Natural killer cell treated with Interleukin-12 subunit alpha and Interleukin-12 subunit beta and Interleukin-15 and Interleukin-18, amount 100 ng/mL, for 72 hours (primary cell): ENCODE data around the gene KCNJ9. TPM values are rescaled to one million over a fixed set of nuclear protein-coding genes. Genes with fewer than 3 reads are reported as not detected.
A peak's percentile ranks its signal among the peaks of the same experiment; 100 is the strongest.
"Not testable (repeated sequence)": the region's sequence is repeated elsewhere in the genome, so short reads cannot be mapped to it uniquely, and the experiment has no call there.

Experiments used
- ATAC-seq, 2 donors: fragments of 150-1000 bp; cut with Tn5 transposase in 1 of 2; sonication (Bioruptor Pico), chemical (Tn5 transposase) in 1 of 2; 2 replicates each; pipeline ENCODE4 v1.10.0; 2021
- DNase-seq: peaks from one replicate; pipeline ENCODE4 v3.0.0; 2022; ENCODE audit warnings: low spot score
- H3K27ac Mint-ChIP-seq, 2 donors: 1 replicate in 1 of 2; 2 replicates in 1 of 2; pipeline ENCODE4 v1.8.0; 2022; ENCODE audit warnings: mixed read lengths in 2 of 2, mild to moderate bottlenecking in 1 of 2, moderate library complexity in 1 of 2
- H3K27me3 Mint-ChIP-seq, 2 donors: 1 replicate in 1 of 2; 2 replicates in 1 of 2; pipeline ENCODE4 v1.8.0; 2022; ENCODE audit warnings: mixed read lengths in 2 of 2
- H3K36me3 Mint-ChIP-seq: one replicate; pipeline ENCODE4 v1.8.0; 2022; ENCODE audit warnings: mixed read lengths
- H3K4me1 Mint-ChIP-seq, 2 donors: 1 replicate in 1 of 2; 2 replicates in 1 of 2; pipeline ENCODE4 v1.8.0; 2022; ENCODE audit warnings: low read depth in 2 of 2, mixed read lengths in 2 of 2, mild to moderate bottlenecking in 1 of 2
- H3K4me3 Mint-ChIP-seq: one replicate; pipeline ENCODE4 v1.8.0; 2022; ENCODE audit warnings: mixed read lengths
- H3K9me3 Mint-ChIP-seq: 2 replicates; pipeline ENCODE4 v1.8.0; 2022; ENCODE audit warnings: mixed read lengths
- total RNA-seq, 2 donors: library from RNA; stranded (reverse); gene quantifications; one replicate each; pipeline ENCODE4 v1.2.3, GENCODE V29; 2022

KCNJ9 gene
- total RNA-seq, 2 donors from 2014 or later = not detected

- Mint-ChIP-seq H3K27ac (no peak overlapping the region), H3K4me3 (no peak overlapping the region), H3K4me1 (no peaks in the 10 kb centered on the region), H3K27me3 (peaks cover 4 to 28% of the 10 kb centered on the region in 2 donors), H3K9me3 (no peaks in the 10 kb centered on the region), H3K36me3 (no peaks in the 10 kb centered on the region)
- DNase-seq (no peak), ATAC-seq (no peak)
Measured at GRCh38 chr1:160109686-160110085, 28.3 kb downstream of the KCNJ9 start.

DNA sequence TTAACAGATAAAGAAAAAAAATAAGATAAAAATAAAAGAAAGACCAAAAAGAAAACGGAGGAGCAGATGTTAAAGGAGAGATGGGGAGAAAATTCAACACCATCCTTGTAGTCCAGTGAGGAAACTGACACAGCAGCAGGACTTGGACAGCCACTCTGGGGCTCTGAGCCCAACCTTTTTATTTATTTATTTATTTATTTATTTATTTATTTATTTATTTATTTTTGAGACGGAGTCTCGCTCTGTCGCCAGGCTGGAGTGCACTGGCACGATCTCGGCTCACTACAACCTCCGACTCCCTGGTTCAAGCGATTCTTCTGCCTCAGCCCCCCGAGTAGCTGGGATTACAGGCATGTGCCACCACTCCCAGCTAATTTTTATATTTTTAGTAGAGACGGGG, 30.1 kb downstream of the KCNJ9 start:
- not testable (repeated sequence) for H3K4me3 Mint-ChIP-seq, H3K27ac Mint-ChIP-seq, H3K4me1 Mint-ChIP-seq, ATAC-seq, H3K36me3 Mint-ChIP-seq, H3K9me3 Mint-ChIP-seq, DNase-seq
- H3K27me3 Mint-ChIP-seq = peaks cover 4 to 30% of the 10 kb centered on the region in 2 donors

GRCh38 chr1:160112357-160112756, 31.0 kb downstream of the KCNJ9 start:
- Mint-ChIP-seq H3K4me1 (no peaks in the 10 kb centered on the region), H3K4me3 (no peak overlapping the region), H3K9me3 (no peaks in the 10 kb centered on the region), H3K27me3 (peaks cover 8 to 21% of the 10 kb centered on the region in 2 donors), H3K36me3 (no peaks in the 10 kb centered on the region), H3K27ac (no peak overlapping the region)
- peak in 1 of 2 donors; percentile 8 for ATAC-seq
- DNase-seq = no peak

GRCh38 chr1:160113407-160113806, 32.1 kb downstream of the KCNJ9 start:
- Mint-ChIP-seq H3K36me3 (no peaks in the 10 kb centered on the region), H3K27ac (no peak overlapping the region), H3K9me3 (no peaks in the 10 kb centered on the region), H3K4me3 (no peak overlapping the region), H3K4me1 (no peaks in the 10 kb centered on the region), H3K27me3 (peaks cover 12 to 23% of the 10 kb centered on the region in 2 donors)
- no peak for DNase-seq
- ATAC-seq = no peak

GRCh38 chr1:160114085-160114484, 32.7 kb downstream of the KCNJ9 start:
- DNase-seq (no peak), ATAC-seq (no peak)
- Mint-ChIP-seq H3K36me3 (no peaks in the 10 kb centered on the region), H3K27ac (no peak overlapping the region), H3K4me1 (no peaks in the 10 kb centered on the region), H3K4me3 (no peak overlapping the region), H3K27me3 (peaks cover 13 to 25% of the 10 kb centered on the region in 2 donors), H3K9me3 (no peaks in the 10 kb centered on the region)

DNA sequence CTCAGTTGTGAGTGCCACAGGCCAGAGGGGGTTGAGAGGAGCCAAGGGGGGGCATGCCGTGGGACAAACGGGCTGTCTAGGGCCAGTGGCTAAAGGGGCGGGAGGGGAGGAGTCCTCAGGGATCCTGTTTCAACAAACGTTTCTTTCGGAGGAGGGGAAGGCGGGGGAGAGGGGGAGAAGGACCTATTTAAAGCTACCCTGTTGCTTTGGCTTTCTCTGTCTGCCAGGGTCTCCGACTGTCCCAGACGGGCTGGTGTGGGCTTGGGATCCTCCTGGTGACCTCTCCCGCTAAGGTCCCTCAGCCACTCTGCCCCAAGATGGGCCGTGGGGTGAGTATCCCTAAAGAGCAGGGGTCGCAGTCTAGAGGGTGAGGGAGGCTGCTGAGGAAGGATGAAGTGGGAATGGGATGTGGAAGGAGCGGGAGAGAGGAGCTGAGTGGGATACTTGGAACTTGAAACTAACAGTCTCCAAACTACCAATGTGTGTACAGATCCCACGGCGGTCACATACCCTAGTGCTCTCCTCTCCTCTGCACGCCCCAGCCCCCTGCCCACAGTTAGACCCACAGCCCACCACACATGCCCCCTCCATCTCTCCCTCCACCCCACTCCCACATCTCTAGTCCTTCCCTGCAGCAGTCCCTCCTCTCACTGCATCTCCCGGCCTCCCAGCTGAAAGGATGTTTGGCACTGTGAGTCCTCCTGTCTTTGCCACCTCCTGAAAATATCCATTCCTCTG, 34.4 kb downstream of the KCNJ9 start, which contains the start of gene ATP1A2:
ATP1A2 (plus strand) TSS at position 215 of the 738 bp plus-strand sequence; CDS start at position 318, 103 bp downstream.
- no peak for DNase-seq
- peaks cover 11 to 25% of the 10 kb centered on the region in 2 donors for H3K27me3 Mint-ChIP-seq
- H3K27ac Mint-ChIP-seq = no peak within 1 kb of the TSS
- no peaks in the 10 kb centered on the region for H3K4me1 Mint-ChIP-seq
- no peaks in the 10 kb centered on the region for H3K36me3 Mint-ChIP-seq
- no peaks in the 10 kb centered on the region for H3K9me3 Mint-ChIP-seq
- no peak within 1 kb of the TSS for H3K4me3 Mint-ChIP-seq
- no peak for ATAC-seq

DNA sequence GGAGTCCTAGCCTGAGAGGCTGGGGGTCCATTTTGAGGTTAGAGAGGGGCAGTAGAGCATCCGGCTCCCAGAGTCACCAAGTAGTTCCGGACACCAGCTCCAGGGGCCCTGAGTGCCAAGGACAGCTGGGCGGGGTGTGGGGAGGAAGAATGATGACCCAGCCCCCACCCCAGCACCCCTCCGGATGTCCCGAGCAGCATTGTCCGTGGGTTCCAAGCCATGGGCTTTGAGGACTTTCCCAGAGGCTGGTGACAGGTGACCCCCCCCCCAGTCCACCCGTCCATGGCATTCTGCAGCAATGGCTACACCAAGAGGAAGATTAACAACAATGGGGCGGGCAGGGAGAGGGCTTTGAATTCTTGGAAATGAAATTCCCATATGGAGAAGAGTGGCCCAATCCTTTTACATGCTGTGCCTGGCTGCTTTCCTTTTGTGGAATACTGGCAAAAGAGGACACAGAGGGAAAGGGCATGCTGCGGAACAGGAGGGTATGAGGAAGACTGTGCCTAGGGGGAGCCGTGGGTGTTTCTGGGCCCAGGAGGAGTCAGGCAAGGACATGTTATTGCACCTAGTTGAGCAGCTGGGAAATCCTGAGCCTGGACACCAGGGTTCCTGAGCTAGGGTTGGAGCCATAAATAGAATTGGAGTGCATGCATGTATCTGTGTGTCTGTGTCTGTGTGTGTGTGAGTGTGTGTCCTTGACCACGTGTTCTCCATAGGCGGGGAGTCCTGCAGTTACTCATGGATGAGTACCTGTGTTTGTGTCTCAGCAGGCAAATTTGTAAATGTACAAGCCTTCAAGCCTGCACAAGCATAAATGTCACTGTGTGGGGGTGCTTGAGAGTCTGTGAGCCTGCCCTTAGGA, 35.2 kb downstream of the KCNJ9 start:
- DNase-seq = no peak
- ATAC-seq = no peak
- no peaks in the 10 kb centered on the region for H3K9me3 Mint-ChIP-seq
- no peak overlapping the region for H3K4me3 Mint-ChIP-seq
- H3K4me1 Mint-ChIP-seq = no peaks in the 10 kb centered on the region
- H3K36me3 Mint-ChIP-seq = no peaks in the 10 kb centered on the region
- H3K27me3 Mint-ChIP-seq = peaks cover 11 to 25% of the 10 kb centered on the region in 2 donors
- H3K27ac Mint-ChIP-seq = no peak overlapping the region

- Mint-ChIP-seq H3K27me3 (peaks cover 11 to 24% of the 10 kb centered on the region in 2 donors), H3K4me1 (no peaks in the 10 kb centered on the region), H3K27ac (no peak overlapping the region), H3K4me3 (no peak overlapping the region), H3K36me3 (no peaks in the 10 kb centered on the region), H3K9me3 (no peaks in the 10 kb centered on the region)
- DNase-seq (no peak), ATAC-seq (no peak)
Measured at GRCh38 chr1:160117300-160117699, 36.0 kb downstream of the KCNJ9 start.

DNA sequence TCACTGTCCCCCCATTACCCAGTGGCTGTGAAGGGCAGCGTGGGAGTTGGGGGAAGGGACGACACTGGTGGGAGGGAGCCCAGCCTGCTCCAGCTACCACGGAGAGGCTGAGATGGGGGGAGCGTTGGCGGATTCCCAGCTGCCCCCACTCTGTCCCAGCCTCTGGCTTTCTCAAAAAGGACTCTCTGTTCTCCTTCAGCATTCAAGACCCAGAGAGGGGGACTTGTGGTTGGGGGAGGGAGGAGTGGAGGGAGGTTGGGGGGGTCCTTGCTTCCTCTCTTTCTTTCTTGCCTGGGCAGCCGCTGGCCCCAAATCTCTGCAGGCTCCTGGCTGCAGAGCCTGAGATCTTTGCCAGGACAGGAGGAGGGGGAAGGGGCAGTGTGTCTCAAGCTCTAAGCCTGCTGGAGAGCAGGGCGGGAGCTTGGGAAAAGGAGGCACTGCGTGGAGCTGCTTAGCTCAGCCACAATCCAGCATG, 36.4 kb downstream of the KCNJ9 start:
- H3K27me3 Mint-ChIP-seq = peaks cover 11 to 19% of the 10 kb centered on the region in 2 donors
- DNase-seq = no peak
- H3K27ac Mint-ChIP-seq = no peak overlapping the region
- no peak overlapping the region for H3K4me3 Mint-ChIP-seq
- ATAC-seq = no peak
- H3K36me3 Mint-ChIP-seq = no peaks in the 10 kb centered on the region
- H3K9me3 Mint-ChIP-seq = no peaks in the 10 kb centered on the region
- H3K4me1 Mint-ChIP-seq = no peaks in the 10 kb centered on the region

DNA sequence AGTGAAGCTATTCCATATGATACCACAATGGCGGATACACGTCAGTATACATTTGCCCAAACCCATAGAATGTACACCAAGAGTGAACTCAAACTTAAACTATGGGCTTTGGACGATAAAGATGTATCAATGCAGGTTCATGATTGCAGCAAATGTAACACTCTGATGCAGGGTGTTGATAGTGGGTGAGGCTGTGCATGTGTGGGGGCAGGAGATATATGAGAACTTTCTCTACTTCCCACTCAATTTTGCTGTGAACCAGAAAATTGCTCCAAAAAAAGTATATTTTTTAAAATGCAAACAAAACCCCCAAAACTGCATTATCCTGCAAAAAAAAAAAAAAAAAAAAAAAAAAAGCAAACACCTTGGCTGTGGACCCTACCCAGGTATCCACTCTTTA, 37.6 kb downstream of the KCNJ9 start:
- H3K4me1 Mint-ChIP-seq = no peaks in the 10 kb centered on the region
- H3K9me3 Mint-ChIP-seq = no peaks in the 10 kb centered on the region
- ATAC-seq = no peak
- no peak for DNase-seq
- no peaks in the 10 kb centered on the region for H3K36me3 Mint-ChIP-seq
- peaks cover 11 to 13% of the 10 kb centered on the region in 2 donors for H3K27me3 Mint-ChIP-seq
- H3K4me3 Mint-ChIP-seq = no peak overlapping the region
- no peak overlapping the region for H3K27ac Mint-ChIP-seq

- Mint-ChIP-seq H3K27me3 (peaks cover 6 to 14% of the 10 kb centered on the region in 2 donors), H3K9me3 (no peaks in the 10 kb centered on the region), H3K27ac (no peak overlapping the region), H3K36me3 (no peaks in the 10 kb centered on the region), H3K4me3 (no peak overlapping the region), H3K4me1 (no peaks in the 10 kb centered on the region)
- no peak for ATAC-seq
- DNase-seq = no peak
Measured at GRCh38 chr1:160120797-160121196, 39.5 kb downstream of the KCNJ9 start.

DNA sequence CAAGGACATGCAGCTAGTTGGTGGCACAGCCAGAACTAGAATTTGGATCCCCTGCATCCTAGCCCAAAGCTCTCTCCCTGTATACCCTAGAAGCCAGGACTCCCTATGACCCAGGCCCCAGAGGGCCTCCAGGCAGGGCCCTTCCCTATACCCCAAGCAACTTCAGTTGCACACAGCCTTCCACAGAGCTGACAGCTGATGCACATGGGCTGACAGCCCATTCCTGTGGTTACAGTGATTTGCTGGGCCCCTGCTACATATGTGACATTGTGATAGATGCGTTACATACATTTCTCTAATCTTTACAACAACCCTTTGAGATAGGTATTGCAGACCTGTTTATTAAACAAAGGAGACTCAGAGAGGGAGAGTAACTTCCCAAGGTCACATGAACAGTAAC, 40.0 kb downstream of the KCNJ9 start:
- no peak for DNase-seq
- no peak for ATAC-seq
- Mint-ChIP-seq H3K9me3 (no peaks in the 10 kb centered on the region), H3K27me3 (peaks cover 6 to 14% of the 10 kb centered on the region in 2 donors), H3K4me3 (no peak overlapping the region), H3K27ac (no peak overlapping the region), H3K4me1 (no peaks in the 10 kb centered on the region), H3K36me3 (no peaks in the 10 kb centered on the region)

- H3K9me3 Mint-ChIP-seq = no peaks in the 10 kb centered on the region
- no peaks in the 10 kb centered on the region for H3K4me1 Mint-ChIP-seq
- H3K27ac Mint-ChIP-seq = no peak overlapping the region
- no peak for DNase-seq
- no peak overlapping the region for H3K4me3 Mint-ChIP-seq
- no peak for ATAC-seq
- H3K36me3 Mint-ChIP-seq = no peaks in the 10 kb centered on the region
- H3K27me3 Mint-ChIP-seq = peaks cover 9 to 10% of the 10 kb centered on the region in 2 donors
Measured at GRCh38 chr1:160122978-160123495, 41.7 kb downstream of the KCNJ9 start.

GRCh38 chr1:160123726-160124125, 42.4 kb downstream of the KCNJ9 start:
- Mint-ChIP-seq H3K27ac (no peak overlapping the region), H3K4me1 (no peaks in the 10 kb centered on the region), H3K9me3 (no peaks in the 10 kb centered on the region), H3K36me3 (no peaks in the 10 kb centered on the region), H3K27me3 (peaks cover 6 to 8% of the 10 kb centered on the region in 2 donors), H3K4me3 (no peak overlapping the region)
- ATAC-seq (no peak), DNase-seq (no peak)
